ENCODE data around the gene TCEANC2.

DNA sequence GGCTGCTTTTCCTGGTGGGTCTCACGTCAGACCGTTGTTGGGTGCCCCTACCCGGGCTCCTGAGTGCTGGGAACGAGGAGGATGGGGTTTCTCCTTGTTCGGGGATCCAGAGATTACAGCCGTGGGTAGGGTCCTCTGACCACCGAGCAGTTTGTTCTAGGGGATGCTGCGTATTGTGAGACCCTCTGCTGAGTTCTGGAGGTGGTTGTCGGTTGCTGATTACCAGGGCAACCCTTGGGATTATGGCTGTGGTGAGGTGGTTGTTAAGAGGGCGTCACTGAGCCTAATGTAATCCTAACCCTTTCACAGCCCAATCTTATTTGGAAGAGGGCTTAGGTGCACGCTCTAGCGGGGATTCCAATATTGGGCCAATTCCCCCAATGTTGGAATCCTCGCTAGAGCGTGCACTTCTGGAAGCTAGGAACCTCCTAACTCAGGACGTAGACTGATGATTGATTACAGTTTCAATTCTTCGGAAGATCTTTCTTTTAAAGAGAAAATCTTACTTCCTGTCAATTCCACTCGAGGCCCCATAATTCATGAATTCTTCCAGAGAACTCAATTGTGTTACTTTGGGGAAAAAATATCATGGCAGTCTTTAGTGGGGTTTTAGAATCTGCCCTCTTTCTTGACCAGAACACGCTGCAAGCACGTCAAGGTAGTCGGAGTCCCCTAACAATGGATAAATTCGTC is 483 bp downstream of the TCEANC2 start:
- TF ChIP-seq, protein P1, sequence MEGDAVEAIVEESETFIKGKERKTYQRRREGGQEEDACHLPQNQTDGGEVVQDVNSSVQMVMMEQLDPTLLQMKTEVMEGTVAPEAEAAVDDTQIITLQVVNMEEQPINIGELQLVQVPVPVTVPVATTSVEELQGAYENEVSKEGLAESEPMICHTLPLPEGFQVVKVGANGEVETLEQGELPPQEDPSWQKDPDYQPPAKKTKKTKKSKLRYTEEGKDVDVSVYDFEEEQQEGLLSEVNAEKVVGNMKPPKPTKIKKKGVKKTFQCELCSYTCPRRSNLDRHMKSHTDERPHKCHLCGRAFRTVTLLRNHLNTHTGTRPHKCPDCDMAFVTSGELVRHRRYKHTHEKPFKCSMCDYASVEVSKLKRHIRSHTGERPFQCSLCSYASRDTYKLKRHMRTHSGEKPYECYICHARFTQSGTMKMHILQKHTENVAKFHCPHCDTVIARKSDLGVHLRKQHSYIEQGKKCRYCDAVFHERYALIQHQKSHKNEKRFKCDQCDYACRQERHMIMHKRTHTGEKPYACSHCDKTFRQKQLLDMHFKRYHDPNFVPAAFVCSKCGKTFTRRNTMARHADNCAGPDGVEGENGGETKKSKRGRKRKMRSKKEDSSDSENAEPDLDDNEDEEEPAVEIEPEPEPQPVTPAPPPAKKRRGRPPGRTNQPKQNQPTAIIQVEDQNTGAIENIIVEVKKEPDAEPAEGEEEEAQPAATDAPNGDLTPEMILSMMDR (IDR thresholded peaks at IDR 0.05), result no peak
- TF ChIP-seq ZFX (IDR thresholded peaks at IDR 0.05; ENCODE audit: borderline replicate concordance), result no peak
